GM18519 (cell line): ENCODE measurements around the gene SNTG2.

Experiments used
- ATAC-seq: cut with Tn5 transposase; IDR thresholded peaks from one replicate; pipeline ENCODE4 v1.9.1; 2021; ENCODE audit warnings: mild to moderate bottlenecking, moderate library complexity; ENCODE audit not compliant: unreplicated experiment, low FRiP score

The SNTG2 gene

DNA sequence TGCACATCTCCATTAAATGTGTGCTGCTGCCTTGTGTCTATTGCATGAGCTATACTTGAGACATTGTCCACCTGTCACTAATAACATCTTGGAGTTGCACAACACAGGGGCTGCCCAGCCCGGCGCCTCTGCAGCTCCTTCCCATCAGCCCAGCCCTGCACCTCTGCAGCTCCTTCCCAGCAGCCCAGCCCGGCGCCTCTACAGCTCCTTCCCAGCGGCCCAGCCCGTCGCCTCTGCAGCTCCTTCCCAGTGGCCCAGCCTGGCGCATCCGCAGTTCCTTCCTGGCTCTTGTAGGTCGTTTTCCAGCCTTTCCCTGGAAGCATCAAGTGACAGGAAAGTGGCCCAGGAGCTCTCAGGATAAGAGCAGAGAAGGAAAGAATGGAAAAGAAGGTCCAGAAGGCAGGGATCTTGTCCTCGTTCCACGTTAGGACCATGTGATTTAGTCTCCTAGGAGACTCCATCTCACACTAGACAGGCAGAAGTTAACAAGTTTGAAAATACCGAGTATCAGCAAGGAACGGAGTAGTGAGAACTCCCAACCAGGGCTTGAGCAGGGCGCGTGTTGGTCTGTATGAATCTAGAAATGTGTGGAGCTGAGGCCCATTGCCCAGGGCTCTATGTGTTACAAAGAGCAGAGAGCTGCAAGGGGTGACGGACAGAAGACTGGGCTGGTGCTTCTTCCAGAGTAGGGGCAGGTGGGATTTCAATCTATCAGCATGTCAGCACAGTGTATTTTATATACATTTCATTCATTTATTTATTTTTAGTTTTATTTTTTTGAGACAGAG is 346.9 kb downstream of the SNTG2 start:
- ATAC-seq = no peak

DNA sequence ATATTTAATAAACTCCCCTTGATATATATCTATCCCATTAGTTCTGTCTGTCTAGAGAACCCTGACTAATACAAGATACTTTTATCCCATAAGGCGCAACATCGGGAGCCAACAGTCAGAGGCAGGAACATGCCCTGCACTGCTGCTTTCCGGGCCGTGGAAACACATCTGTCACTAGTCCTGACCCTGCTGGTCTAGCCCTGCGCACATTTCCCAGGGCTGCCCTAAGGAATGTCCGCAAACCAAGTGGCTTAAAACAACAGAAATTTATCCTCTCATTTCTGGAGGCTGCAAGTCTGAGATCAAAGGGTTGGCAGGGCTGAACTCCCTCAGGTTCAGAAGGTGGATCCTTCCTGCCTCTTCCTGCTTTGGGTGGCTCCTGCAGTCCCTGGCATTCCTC is 348.4 kb downstream of the SNTG2 start:
- no peak for ATAC-seq

DNA sequence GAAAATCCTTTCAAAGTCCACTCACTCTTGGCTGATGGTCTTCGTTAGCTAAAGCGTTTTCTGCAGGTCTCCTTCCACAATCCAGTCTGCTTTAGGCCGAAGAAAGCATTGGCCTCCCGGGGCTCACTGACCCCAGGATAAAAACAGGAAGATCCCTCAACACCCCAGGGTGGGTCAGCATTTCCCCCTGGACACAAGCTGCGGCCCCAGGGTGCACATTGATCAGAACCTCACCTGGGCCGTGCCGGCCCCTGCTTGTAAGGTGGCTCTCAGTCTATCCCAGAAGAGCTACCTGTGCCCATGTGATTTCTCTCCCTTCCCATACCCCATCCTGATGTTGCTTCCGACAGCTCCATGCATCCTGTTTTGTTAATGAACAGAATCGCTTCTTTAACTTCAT is 349.6 kb downstream of the SNTG2 start:
- ATAC-seq = no peak

DNA sequence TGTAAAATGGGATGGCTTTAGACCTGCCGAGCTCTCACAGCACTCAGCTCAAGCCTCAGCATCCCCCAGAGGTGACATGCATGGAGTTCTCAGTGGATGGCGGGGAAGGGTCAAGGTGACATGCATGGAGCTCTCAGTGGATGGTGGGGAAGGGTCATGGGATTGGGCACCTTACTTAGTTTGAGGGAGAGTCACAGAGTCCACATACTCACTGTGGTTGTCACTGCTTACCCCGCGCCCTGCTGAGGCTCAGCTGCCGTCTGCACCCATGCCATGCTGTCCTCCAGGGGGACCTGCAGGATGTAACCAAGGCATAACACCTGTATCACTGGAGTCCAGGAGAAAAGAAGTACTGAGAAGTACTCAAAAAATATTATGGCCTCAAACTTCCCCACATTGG is 350.4 kb downstream of the SNTG2 start:
- no peak for ATAC-seq

DNA sequence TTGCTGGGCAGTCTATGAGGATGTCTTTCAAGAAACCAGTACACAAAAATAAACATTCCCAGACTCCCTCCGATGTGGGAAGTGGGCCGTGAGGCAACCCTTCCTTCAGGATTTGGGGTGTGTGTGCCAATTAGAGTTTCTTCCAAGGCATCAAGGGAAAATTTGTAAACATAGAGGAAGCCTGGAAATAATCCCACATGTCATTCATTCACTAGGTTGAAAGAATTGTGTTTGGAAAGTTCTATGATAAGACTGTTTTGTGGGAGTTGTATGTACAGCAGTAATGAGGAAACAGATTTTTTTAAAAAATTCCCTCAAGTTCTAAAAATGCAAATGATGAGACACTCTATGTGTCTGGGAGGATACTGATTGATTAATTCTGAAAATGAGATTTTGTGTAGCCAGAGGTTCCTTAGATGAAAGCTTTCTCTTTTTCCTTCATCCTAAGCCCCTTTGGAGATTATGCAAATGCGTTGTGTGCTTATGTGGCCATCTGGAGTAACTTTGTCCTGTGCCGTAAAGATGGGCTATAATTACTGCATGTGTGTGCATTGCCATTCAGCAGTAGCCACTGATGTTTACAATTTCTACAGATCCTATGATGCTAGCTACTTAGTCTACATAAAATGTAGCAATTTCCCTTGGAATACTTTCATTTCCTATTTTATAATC is 354.8 kb downstream of the SNTG2 start:
- no peak for ATAC-seq

DNA sequence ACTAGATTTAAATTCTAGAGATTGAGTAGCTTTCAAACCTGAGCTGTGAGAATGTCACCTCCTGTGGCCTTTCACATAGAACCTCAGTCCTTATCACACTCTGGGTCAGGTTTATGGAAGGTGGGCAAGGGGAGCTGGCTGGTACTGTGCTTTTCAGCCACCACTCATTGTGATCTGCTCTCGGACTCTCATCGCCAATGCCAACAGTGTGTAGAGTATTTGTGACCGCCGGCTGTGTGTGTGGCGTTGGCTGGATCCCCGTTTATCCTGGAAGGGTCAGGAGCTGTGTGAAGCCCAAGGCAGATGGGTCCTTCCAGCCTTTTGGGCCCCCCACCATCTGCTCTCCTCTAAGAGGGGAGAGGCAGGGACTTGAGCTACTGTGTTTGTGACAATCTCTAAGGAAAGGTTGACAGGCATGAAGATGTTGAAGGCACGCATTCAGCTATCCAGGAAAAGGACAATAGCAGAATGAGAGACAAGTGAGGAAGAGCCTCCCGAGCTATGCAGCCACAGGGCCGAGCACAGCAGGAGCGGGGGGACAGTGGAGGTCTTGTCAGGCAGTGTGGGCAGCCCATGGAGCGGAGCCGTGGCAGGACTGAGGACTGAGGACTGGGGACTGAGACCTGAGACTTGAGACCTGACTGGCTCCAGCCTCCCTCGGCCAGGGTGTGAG is 355.5 kb downstream of the SNTG2 start:
- ATAC-seq = no peak

DNA sequence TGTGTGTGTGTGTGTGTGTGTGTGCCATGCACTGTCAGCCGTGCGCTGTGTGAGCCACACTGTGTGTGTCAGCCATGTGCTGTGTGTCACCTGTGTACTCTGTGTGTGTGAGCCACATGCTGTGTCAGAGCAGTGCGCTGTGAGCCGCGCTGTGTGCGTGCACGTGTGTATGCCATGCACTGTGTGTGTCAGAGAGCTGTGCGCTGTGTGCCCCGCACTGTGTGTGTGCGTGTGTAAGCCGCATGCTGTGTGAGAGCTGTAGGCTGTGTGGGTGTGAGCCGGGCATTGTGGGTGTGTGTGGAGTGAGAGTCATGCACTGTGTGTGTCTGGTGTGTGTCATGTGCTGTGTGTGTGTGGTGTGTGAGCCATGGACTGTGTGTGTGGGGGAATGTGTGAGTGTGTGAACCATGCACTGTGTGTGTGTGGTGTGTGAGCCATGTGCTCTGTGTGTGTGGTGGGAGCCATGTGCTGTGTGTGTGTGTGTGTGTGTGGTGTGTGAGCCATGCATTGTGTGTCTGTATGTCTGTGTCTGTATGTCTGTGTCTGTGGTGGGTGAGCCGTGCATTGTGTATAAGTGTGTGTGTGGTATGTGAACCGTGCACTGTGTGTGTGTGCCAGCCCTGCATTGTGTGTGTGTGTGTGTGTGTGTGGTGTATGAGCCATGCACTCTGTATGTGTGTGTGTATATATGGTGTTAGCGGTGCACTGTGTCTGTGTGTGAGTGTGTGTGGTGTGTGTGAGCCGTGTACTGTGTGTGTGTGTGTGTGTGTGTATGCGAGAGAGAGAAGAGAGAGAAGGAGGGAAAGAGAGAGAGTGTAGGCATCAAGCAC is 356.3 kb downstream of the SNTG2 start:
- ATAC-seq = no peak

DNA sequence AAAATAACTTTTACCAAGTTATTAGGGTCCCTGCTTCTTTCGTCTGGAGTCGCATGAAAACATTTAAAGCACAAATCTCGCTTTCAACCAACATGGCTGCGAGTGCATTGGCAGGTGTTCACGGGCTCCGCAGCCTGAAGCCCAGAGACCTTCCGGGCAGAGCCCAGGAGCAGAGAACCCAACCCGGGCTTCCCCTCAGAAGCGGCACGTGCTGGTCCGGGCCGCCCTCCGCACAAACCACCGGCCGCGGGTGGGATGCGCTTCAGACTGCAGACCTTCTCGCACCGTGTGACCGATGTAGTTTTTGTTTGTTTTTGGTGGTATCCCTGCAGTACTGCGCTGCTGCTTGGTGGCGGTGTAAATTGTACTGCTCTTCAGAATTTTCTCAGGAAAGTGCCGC is 357.0 kb downstream of the SNTG2 start:
- no peak for ATAC-seq

DNA sequence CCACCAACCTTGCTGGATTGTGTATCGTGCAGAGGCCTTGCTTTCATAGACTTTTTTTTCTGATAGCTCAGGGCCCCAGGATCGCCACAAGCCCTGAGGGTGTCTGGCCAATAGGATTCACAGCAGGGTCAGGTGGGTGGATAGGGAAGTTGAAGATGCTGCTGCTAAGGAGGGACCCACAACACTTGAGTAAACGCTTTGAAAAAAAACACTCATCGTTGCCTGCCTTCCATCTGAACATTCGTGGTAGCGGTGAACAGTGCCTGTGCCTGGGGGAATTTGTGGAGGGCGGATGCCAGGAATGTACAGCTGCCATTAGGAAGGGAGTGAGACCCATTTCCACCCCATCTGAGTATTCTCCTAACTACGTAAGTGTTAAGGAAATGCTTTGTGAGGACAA is 358.0 kb downstream of the SNTG2 start:
- no peak for ATAC-seq

DNA sequence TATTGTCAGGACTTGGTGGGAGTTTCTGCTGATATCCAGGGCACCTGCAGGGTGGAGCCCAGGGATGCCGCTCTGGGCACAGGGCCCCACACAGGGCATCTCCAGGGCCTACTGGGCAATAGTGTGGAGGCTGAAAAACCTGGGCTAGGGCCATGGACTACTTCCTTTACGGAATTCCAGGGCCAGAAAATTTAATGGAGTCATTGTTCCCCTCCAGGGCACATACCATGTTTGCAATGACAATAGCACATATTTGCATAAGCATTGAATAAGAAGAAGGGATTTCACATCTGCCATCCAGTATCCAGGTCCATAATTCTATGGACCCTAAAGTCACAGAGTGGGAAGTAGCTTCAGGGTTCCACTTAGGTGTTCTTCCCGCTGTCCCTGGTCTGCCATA is 358.9 kb downstream of the SNTG2 start:
- ATAC-seq = no peak

DNA sequence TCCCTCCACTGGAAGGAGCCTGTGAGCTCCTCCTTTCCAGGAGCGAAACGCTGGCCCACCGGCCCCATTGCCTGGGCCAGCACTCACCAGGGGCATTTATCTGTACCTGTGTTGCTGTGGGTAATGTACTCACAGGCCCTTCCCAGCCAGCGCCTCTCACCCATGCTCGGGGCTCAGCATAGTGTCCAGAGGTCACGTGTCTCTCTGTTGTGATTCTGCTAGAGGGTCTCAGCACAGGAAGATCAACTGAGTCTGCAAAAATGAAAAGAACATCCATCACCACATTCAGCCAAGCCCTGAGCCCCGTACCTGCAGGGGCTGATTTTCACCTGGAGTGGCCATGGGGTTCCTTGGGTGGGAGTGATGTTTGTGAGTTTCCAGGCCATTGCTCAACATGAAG is 359.6 kb downstream of the SNTG2 start:
- ATAC-seq = no peak

DNA sequence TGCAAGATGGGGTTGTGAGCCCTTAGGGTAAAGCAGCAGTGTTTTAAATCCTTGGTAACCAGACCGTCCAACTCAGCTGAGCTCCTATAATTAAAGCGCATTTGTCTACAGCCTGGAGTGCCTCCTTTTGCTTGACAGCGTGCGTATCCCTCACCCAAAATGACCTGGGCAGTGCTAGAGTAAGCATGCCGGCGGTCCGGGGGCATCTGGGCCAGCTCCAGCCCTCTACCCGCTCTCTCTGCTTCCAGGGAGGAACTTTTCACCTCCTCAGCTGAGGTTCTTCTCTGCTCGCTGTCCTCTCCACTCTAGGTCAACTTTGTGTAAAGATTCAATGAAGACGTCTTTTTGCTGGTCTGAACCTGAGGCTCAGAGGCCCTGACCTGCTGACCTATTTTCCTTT is 360.2 kb downstream of the SNTG2 start:
- no peak for ATAC-seq

DNA sequence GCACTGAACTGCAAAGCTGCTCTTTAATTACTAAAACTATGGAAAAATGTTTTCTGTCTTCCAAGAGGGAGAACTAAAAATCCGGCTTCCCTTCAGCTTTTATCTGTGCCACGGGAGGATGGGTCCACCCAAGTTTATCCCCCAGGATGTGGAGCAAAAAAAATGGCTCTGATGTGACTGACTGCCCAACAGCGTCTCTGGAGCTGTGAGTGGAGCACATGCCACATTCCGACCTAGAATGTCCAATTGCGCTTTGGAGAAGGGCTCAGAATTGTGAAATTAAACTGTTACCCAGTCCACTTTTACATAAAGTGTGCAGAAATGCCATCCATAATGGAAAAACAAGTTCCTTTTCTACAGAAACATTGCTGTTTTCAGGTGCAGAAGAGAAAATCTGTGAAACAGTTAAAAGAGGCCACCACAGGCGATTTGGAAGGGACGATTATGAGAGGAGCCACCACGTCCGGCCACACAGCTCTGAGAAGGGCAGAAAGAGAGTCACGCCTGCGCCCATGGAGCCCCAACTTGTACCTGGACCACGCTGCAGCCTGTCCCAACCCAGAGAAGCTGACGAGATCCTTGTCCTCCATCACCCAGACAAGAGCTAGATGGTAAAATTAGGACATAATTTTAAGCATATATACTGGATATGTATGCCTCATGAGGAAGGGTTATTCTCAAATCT is 362.7 kb downstream of the SNTG2 start:
- ATAC-seq = no peak

DNA sequence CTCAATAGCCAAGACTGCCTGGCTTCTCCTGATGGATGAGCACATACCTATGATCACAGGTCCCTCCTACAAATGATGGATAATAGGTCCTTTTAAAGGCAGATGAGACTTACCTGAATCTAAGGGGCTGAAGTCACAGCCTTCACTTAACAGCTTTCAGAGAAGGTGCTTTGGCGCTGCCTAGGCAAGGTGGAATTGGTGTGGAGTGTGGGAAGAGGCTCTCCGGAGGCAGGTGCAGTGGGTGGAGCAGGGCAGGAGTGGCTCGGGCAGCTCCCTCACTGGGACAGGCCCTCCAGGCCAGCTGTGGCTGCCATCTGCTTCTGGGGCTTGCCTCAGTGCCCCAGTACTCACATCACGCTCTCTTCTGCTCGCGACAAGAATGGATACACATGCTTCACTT is 363.6 kb downstream of the SNTG2 start:
- ATAC-seq = no peak

DNA sequence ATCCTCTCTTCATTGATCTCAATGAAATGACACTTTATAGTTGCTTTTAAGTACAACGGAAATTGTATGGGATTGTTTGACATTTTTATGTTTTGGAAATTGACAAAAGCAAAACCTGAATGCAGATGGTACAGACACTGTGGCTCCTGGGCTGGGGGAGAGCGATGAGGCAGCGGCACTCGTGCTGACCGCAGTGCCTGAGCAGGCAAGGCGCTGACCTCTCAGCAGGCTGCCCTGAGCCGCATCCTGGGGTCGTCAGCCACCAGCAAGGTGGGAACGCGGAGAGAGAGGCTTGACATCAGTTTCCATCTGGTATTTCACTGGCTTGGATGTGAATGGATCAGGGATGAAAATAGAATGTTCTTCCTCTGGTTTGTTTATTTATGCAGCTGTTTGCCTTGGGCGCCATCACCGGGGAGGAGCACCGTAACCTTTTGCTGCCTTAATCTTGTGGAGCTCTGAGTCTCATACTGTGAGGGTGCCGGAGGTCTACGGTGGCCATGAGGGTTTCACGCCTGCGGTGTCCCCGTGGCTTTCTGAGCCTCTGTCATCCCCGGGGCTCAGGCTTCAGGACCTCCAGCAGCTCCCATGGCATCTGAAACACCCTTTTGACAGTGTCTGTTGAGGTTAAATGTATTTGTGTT is 367.8 kb downstream of the SNTG2 start:
- no peak for ATAC-seq

DNA sequence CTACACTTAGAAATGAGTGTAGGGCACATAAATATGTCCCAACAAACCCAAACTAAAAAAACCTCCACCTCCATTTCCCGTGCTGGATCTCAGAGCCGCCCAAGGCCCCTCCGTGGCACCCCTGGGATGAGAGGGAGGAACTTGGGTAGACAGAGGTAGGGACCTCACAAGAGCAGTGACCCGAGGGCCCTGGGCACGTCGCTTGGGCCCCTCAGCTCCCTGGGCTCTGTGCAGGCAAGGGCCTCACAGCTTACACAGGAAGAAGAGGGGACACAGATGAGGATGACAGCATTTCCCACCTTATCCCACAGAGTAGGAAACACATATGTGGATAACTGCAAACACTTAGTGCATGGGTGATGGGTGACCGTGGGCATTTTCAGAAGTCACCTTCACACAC is 368.7 kb downstream of the SNTG2 start:
- no peak for ATAC-seq

DNA sequence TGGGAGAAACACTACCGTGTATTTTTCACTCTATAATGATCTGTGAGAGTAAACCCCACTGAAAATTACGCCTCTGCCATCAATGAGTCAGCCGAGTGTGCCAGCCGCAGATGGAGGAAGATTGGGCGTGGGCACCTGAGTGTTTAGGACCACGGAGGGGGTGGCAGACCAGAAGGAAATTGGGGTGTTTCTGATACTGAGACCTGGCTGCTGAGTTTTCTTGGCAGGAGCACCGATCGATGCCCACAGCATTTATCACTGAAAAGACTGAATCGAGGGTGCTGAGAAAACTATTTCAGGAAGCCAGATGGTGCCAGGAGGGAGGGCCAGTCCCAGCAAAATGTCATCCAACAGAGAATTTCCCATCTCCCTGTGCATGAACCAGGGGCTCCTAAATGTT is 370.7 kb downstream of the SNTG2 start:
- no peak for ATAC-seq

DNA sequence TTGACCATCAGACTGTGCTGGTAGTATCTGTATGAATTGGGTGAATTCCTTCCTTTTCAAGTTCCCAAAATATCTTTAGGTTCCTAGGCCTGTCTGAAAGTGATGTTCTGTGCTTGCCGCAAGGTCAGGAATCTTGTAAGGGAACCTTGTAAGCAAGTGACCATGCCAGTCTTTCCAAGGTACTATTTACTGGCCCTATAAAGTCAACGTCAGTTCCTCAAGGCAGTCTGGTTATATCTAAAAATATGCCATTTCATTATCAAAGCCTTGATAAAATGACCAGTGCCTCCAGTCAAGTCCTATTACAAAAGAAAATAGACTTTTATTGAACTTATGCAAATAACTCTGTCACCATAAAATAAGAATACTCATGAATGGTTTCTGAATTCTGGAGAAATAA is 374.2 kb downstream of the SNTG2 start:
- ATAC-seq = no peak

DNA sequence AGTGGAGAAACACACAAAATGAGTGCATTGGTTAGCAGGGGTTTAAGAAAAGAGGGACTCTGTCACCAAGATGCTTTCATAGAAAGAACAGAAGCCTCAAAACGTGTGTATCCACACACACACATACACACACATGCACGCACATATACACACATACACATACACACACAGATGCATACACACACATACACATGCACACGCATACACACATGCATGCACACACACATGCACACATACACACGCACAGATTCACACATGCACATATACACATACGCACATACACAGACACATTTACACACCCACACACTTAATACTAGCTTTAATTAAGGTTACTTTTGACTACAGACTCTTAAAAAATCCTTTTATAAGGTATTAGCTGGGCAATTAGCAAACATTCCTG is 378.0 kb downstream of the SNTG2 start:
- no peak for ATAC-seq
